ENCODE data around the gene INSYN2B. TPM values are rescaled to one million over a fixed set of nuclear protein-coding genes. Genes with fewer than 3 reads are reported as not detected.
A peak's percentile ranks its signal among the peaks of the same experiment; 100 is the strongest.

The INSYN2B gene
- total RNA-seq, 6 donors from 2014 or later = 0.06 to 0.10 TPM; not detected in 4

GRCh38 chr5:169991115-169991869 is 11.0 kb upstream of the INSYN2B start:
- no peak overlapping the region for H3K4me3 ChIP-seq
- 96 to 98% methylated on average over 6 to 8 of the region's 8 CpGs for WGBS, 2 donors
- H3K27me3 ChIP-seq = no peaks in the 10 kb centered on the region
- DNase-seq (peak in 1 of 2 donors; percentile 7), ATAC-seq (ENCODE audit: low FRiP score in 2 of 2) (peak in 1 of 2 donors; percentile 37)
- H3K9me3 ChIP-seq = no peaks in the 10 kb centered on the region
- TF ChIP-seq CTCF (IDR thresholded peaks at IDR 0.05) (no peak), POLR2A (IDR thresholded peaks at IDR 0.05) (no peak), EP300 (IDR thresholded peaks at IDR 0.05) (no peak), POLR2AphosphoS5 (IDR thresholded peaks at IDR 0.05) (no peak)
- H3K36me3 ChIP-seq = no peaks in the 10 kb centered on the region
- H3K27ac ChIP-seq = no peak overlapping the region
- no peaks in the 10 kb centered on the region for H3K4me1 ChIP-seq

- Histone ChIP-seq H3K27me3 (no peaks in the 10 kb centered on the region), H3K36me3 (peaks cover 0 to 5% (median 0%) of the 10 kb centered on the region in 4 donors), H3K4me3 (no peak overlapping the region), H3K27ac (no peak overlapping the region), H3K4me1 (no peaks in the 10 kb centered on the region), H3K9me3 (no peaks in the 10 kb centered on the region)
- TF ChIP-seq CTCF (IDR thresholded peaks at IDR 0.05) (no peak), POLR2A (IDR thresholded peaks at IDR 0.05) (no peak), EP300 (IDR thresholded peaks at IDR 0.05) (no peak), POLR2AphosphoS5 (IDR thresholded peaks at IDR 0.05) (no peak)
- no peak for ATAC-seq (ENCODE audit: low FRiP score in 2 of 2)
- DNase-seq = no peak
- 93 to 100% methylated on average over 1 of the region's 1 CpG for WGBS, 2 donors
These were observed 9.1 kb upstream of the INSYN2B start for GRCh38 chr5:169989365-169989764.

- TF ChIP-seq EP300 (IDR thresholded peaks at IDR 0.05) (no peak), CTCF (IDR thresholded peaks at IDR 0.05) (no peak), POLR2A (IDR thresholded peaks at IDR 0.05) (no peak), POLR2AphosphoS5 (IDR thresholded peaks at IDR 0.05) (no peak)
- WGBS, 2 donors = 88 to 100% methylated on average over 1 of the region's 1 CpG
- DNase-seq (no peak), ATAC-seq (ENCODE audit: low FRiP score in 2 of 2) (no peak)
- Histone ChIP-seq H3K4me1 (no peaks in the 10 kb centered on the region), H3K9me3 (no peaks in the 10 kb centered on the region), H3K27ac (no peak overlapping the region), H3K27me3 (no peaks in the 10 kb centered on the region), H3K4me3 (no peak overlapping the region), H3K36me3 (peaks cover 0 to 6% (median 0%) of the 10 kb centered on the region in 4 donors)
These were observed 8.7 kb upstream of the INSYN2B start for GRCh38 chr5:169988947-169989346.

- TF ChIP-seq EP300 (IDR thresholded peaks at IDR 0.05) = no peak
- TF ChIP-seq POLR2AphosphoS5 (IDR thresholded peaks at IDR 0.05) = no peak
- no peak for TF ChIP-seq POLR2A (IDR thresholded peaks at IDR 0.05)
- TF ChIP-seq CTCF (IDR thresholded peaks at IDR 0.05) = no peak
- peaks cover 0 to 6% (median 0%) of the 10 kb centered on the region in 4 donors for H3K36me3 ChIP-seq
These were observed 7.9 kb upstream of the INSYN2B start for GRCh38 chr5:169988206-169988605.

GRCh38 chr5:169979871-169980270 is 424 bp downstream of the INSYN2B start:
- Histone ChIP-seq H3K4me1 (peaks cover 0 to 11% (median 0%) of the 10 kb centered on the region in 4 donors), H3K36me3 (peaks cover 0 to 6% (median 0%) of the 10 kb centered on the region in 4 donors), H3K9me3 (no peaks in the 10 kb centered on the region), H3K27ac (no peak overlapping the region), H3K4me3 (no peak overlapping the region), H3K27me3 (no peaks in the 10 kb centered on the region)
- TF ChIP-seq POLR2AphosphoS5 (IDR thresholded peaks at IDR 0.05) (no peak), EP300 (IDR thresholded peaks at IDR 0.05) (no peak)
- ATAC-seq (ENCODE audit: low FRiP score in 2 of 2) (no peak), DNase-seq (no peak)
- 34 to 50% methylated on average over 3 of the region's 3 CpGs for WGBS, 2 donors

More at GRCh38 chr5:169988206-169988605, 7.9 kb upstream of the INSYN2B start:
- no peaks in the 10 kb centered on the region for H3K9me3 ChIP-seq
- H3K27ac ChIP-seq = no peak overlapping the region
- WGBS, 2 donors = 76 to 78% methylated on average over 4 of the region's 4 CpGs
- no peak overlapping the region for H3K4me3 ChIP-seq
- H3K4me1 ChIP-seq = no peaks in the 10 kb centered on the region
- H3K27me3 ChIP-seq = no peaks in the 10 kb centered on the region
- no peak for ATAC-seq (ENCODE audit: low FRiP score in 2 of 2)
- DNase-seq = no peak
